ENCODE results near the gene DCTN2.

The DCTN2 gene

GRCh38 chr12:57586832-57587429 lies 39.9 kb upstream of the DCTN2 start:
- TF ChIP-seq CTCF (conservative IDR thresholded peaks at IDR 0.05; ENCODE audit: low read depth, low read length), result no peak
- DNase-seq (ENCODE audit: low read depth), result no peak
- H3K4me3 ChIP-seq (ENCODE audit: low read depth, low read length), result no peak overlapping the region

GRCh38 chr12:57586128-57586527 lies 39.1 kb upstream of the DCTN2 start:
- no peak for DNase-seq (ENCODE audit: low read depth)
- TF ChIP-seq CTCF (conservative IDR thresholded peaks at IDR 0.05; ENCODE audit: low read depth, low read length), result no peak
- H3K4me3 ChIP-seq (ENCODE audit: low read depth, low read length), result no peak overlapping the region

DNA sequence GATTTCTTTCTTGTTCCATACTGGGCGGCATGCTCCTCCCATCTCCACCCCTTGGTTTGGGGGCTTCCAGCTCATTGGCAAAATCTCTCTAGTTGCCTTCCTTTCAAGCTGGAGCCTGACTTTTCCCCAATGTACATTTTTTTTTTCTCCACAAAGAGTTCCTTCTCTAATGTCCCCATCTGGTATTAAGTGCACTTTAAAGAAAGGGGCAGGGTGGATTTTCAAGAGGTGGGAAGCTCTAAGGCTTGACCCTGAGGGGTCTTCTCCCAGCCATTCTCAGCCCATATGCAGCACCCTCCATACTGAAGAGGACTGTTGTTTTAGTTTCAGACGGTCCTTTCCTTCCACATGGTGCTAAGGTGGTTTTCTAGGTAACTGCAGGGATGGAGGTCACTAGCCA lies 38.2 kb upstream of the DCTN2 start:
- no peak for DNase-seq (ENCODE audit: low read depth)
- TF ChIP-seq CTCF (conservative IDR thresholded peaks at IDR 0.05; ENCODE audit: low read depth, low read length), result no peak
- H3K4me3 ChIP-seq (ENCODE audit: low read depth, low read length), result no peak overlapping the region

DNA sequence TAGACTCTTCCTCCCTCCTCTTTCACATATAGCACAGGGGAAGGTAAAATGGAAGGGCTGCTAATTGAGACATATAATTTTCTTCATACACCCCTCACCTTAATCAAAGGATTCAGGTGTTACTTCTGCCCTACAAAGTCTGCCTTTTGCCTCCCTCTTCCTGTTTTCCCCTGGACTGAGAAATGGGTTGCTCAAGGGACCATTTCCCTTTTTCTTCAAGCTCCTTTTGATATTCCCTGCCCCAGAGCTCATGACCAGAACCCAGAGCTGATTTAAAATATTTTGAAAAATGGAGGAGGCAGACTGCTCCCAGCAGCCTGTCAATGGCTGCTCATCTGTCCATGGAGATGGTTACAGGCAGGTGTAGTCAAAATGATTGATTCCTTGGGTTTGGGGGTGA lies 37.7 kb upstream of the DCTN2 start:
- no peak for DNase-seq (ENCODE audit: low read depth)
- no peak overlapping the region for H3K4me3 ChIP-seq (ENCODE audit: low read depth, low read length)
- no peak for TF ChIP-seq CTCF (conservative IDR thresholded peaks at IDR 0.05; ENCODE audit: low read depth, low read length)

- no peak for DNase-seq (ENCODE audit: low read depth)
- TF ChIP-seq CTCF (conservative IDR thresholded peaks at IDR 0.05; ENCODE audit: low read depth, low read length), result no peak
- H3K4me3 ChIP-seq (ENCODE audit: low read depth, low read length), result no peak overlapping the region
These were observed 37.1 kb upstream of the DCTN2 start for GRCh38 chr12:57584050-57584449.

GRCh38 chr12:57583008-57583831 lies 36.2 kb upstream of the DCTN2 start:
- peak; percentile 92 for DNase-seq (ENCODE audit: low read depth)
- TF ChIP-seq CTCF (conservative IDR thresholded peaks at IDR 0.05; ENCODE audit: low read depth, low read length), result peak; percentile 92
- H3K4me3 ChIP-seq (ENCODE audit: low read depth, low read length), result no peak overlapping the region

- no peak for DNase-seq (ENCODE audit: low read depth)
- H3K4me3 ChIP-seq (ENCODE audit: low read depth, low read length), result no peak overlapping the region
- no peak for TF ChIP-seq CTCF (conservative IDR thresholded peaks at IDR 0.05; ENCODE audit: low read depth, low read length)
These were observed 35.4 kb upstream of the DCTN2 start for GRCh38 chr12:57582440-57582839.

All from choroid plexus epithelial cell (primary cell).